Amniotic stem cell (primary cell): ENCODE data around the gene TUBB2B.
"Not testable (repeated sequence)": the region's sequence is repeated elsewhere in the genome, so short reads cannot be mapped to it uniquely, and the experiment has no call there.

Experiments
- DNase-seq: peaks from one replicate; lab custom pipeline; 2025; lab: John Stamatoyannopoulos, UW

TUBB2B gene

GRCh38 chr6:3209114-3210023 lies 18.1 kb downstream of the TUBB2B start:
- DNase-seq: peak; percentile 98

GRCh38 chr6:3208775-3209113 lies 18.7 kb downstream of the TUBB2B start:
- no peak for DNase-seq

- DNase-seq: peak; percentile 81
Observed at GRCh38 chr6:3208098-3208774, 19.2 kb downstream of the TUBB2B start.

GRCh38 chr6:3206339-3207015 lies 21.0 kb downstream of the TUBB2B start:
- DNase-seq: no peak

- DNase-seq: no peak
Observed at GRCh38 chr6:3205913-3206312, 21.5 kb downstream of the TUBB2B start.

- DNase-seq: no peak
Observed at GRCh38 chr6:3204921-3205320, 22.5 kb downstream of the TUBB2B start.

- DNase-seq: no peak
Observed at GRCh38 chr6:3202999-3203696, 24.3 kb downstream of the TUBB2B start.

GRCh38 chr6:3201388-3201787 lies 26.1 kb downstream of the TUBB2B start:
- DNase-seq: no peak

- DNase-seq: no peak
Observed at GRCh38 chr6:3200682-3201081, 26.8 kb downstream of the TUBB2B start.

- no peak for DNase-seq
Observed at GRCh38 chr6:3199382-3199781, 28.1 kb downstream of the TUBB2B start.

GRCh38 chr6:3197734-3198133 lies 29.7 kb downstream of the TUBB2B start:
- not testable (repeated sequence) for DNase-seq

GRCh38 chr6:3196770-3197169 lies 30.7 kb downstream of the TUBB2B start:
- no peak for DNase-seq

- DNase-seq: no peak
Observed at GRCh38 chr6:3195695-3196497, 31.6 kb downstream of the TUBB2B start.

GRCh38 chr6:3195420-3195694 lies 32.1 kb downstream of the TUBB2B start:
- no peak for DNase-seq

GRCh38 chr6:3194535-3195419 lies 32.7 kb downstream of the TUBB2B start:
- DNase-seq: no peak

- no peak for DNase-seq
Observed at GRCh38 chr6:3193102-3193849, 34.2 kb downstream of the TUBB2B start.

- DNase-seq: no peak
Observed at GRCh38 chr6:3190779-3191178, 36.7 kb downstream of the TUBB2B start.

- no peak for DNase-seq
Observed at GRCh38 chr6:3190056-3190455, 37.4 kb downstream of the TUBB2B start.

- not testable (repeated sequence) for DNase-seq
Observed at GRCh38 chr6:3189192-3189591, 38.3 kb downstream of the TUBB2B start.

- no peak for DNase-seq
Observed at GRCh38 chr6:3188262-3188661, 39.2 kb downstream of the TUBB2B start.
